ENCODE measurements around the gene CYP21A2.
"Not testable (repeated sequence)": the region's sequence is repeated elsewhere in the genome, so short reads cannot be mapped to it uniquely, and the experiment has no call there.

The CYP21A2 gene

GRCh38 chr6:32037598-32038524 lies at the start of gene CYP21A2:
Gene CYP21A2 (plus strand): TSS chr6:32038415. CDS start chr6:32038423, 8 bp downstream.
- DNase-seq: not testable (repeated sequence)

GRCh38 chr6:31989363-31989762 lies 48.9 kb upstream of the CYP21A2 start:
- DNase-seq: not testable (repeated sequence)

GRCh38 chr6:31994421-31994820 lies 43.8 kb upstream of the CYP21A2 start:
- not testable (repeated sequence) for DNase-seq

- DNase-seq: not testable (repeated sequence)
These were observed 41.8 kb upstream of the CYP21A2 start for GRCh38 chr6:31996385-31996784.

- DNase-seq: not testable (repeated sequence)
These were observed 35.5 kb upstream of the CYP21A2 start for GRCh38 chr6:32002546-32003268.

GRCh38 chr6:32003301-32003700 lies 34.9 kb upstream of the CYP21A2 start:
- DNase-seq: not testable (repeated sequence)

- DNase-seq: not testable (repeated sequence)
These were observed 33.8 kb upstream of the CYP21A2 start for GRCh38 chr6:32004393-32004792.

- DNase-seq: not testable (repeated sequence)
These were observed 33.2 kb upstream of the CYP21A2 start for GRCh38 chr6:32004864-32005537.

- not testable (repeated sequence) for DNase-seq
These were observed 32.7 kb upstream of the CYP21A2 start for GRCh38 chr6:32005538-32005880.

GRCh38 chr6:32005991-32006529 lies 32.2 kb upstream of the CYP21A2 start:
- not testable (repeated sequence) for DNase-seq

GRCh38 chr6:32007086-32007485 lies 31.1 kb upstream of the CYP21A2 start:
- DNase-seq: not testable (repeated sequence)

- DNase-seq: not testable (repeated sequence)
These were observed 30.2 kb upstream of the CYP21A2 start for GRCh38 chr6:32008037-32008436.

- DNase-seq: not testable (repeated sequence)
These were observed 29.6 kb upstream of the CYP21A2 start for GRCh38 chr6:32008616-32009015.

- DNase-seq: not testable (repeated sequence)
These were observed 28.7 kb upstream of the CYP21A2 start for GRCh38 chr6:32009537-32009936.

GRCh38 chr6:32010856-32011530 lies 27.2 kb upstream of the CYP21A2 start:
- not testable (repeated sequence) for DNase-seq

GRCh38 chr6:32012941-32013617 lies 25.1 kb upstream of the CYP21A2 start:
- DNase-seq: not testable (repeated sequence)

GRCh38 chr6:32013738-32014137 lies 24.5 kb upstream of the CYP21A2 start:
- not testable (repeated sequence) for DNase-seq

GRCh38 chr6:32014547-32014946 lies 23.7 kb upstream of the CYP21A2 start, which contains the start of gene C4B:
Gene C4B (plus strand): TSS chr6:32014795. CDS start chr6:32014846, 51 bp downstream.
- not testable (repeated sequence) for DNase-seq

GRCh38 chr6:32022100-32022499 lies 16.1 kb upstream of the CYP21A2 start:
- not testable (repeated sequence) for DNase-seq

- DNase-seq: not testable (repeated sequence)
These were observed 9.6 kb upstream of the CYP21A2 start for GRCh38 chr6:32028631-32029030.

- DNase-seq: not testable (repeated sequence)
These were observed 8.7 kb upstream of the CYP21A2 start for GRCh38 chr6:32029553-32029952.
